RWPE2 (cell line): ENCODE results near the gene TPCN2.

ENCODE experiments used
- ATAC-seq: fragments of 200-7000 bp; cut with Tn5 transposase; 3 replicates; pipeline ENCODE4 v1.9.1; 2021; ENCODE audit warnings: low read depth
- DNase-seq: peaks from one replicate; pipeline ENCODE4 v3.0.0-alpha.2; 2020; ENCODE audit warnings: low spot score
- H3K27ac ChIP-seq: fragments of 450-650 bp; 2 replicates; pipeline ENCODE4 v1.5.1; 2017; ENCODE audit warnings: mild to moderate bottlenecking; ENCODE audit not compliant: poor library complexity, severe bottlenecking
- H3K27me3 ChIP-seq: fragments of 250-450 bp; sonication (Bioruptor Pico); 2 replicates; pipeline ENCODE4 v1.5.1; 2021; ENCODE audit warnings: mild to moderate bottlenecking, moderate library complexity; ENCODE audit not compliant: insufficient read depth, poor library complexity, severe bottlenecking
- H3K36me3 ChIP-seq: fragments of 250-450 bp; sonication (Bioruptor Pico); 2 replicates; pipeline ENCODE4 v1.5.1; 2020; ENCODE audit warnings: low read depth, mild to moderate bottlenecking, moderate library complexity
- H3K4me1 ChIP-seq: fragments of 250-450 bp; sonication (Bioruptor Pico); 2 replicates; pipeline ENCODE4 v1.5.1; 2021; ENCODE audit warnings: mild to moderate bottlenecking, moderate library complexity; ENCODE audit not compliant: insufficient read depth, poor library complexity, severe bottlenecking
- H3K4me3 ChIP-seq: fragments of 250-450 bp; sonication (Bioruptor Pico); 2 replicates; pipeline ENCODE4 v1.5.1; 2021; ENCODE audit warnings: mild to moderate bottlenecking, moderate library complexity; ENCODE audit not compliant: severe bottlenecking
- H3K9me3 ChIP-seq: fragments of 250-450 bp; sonication (Bioruptor Pico); 2 replicates; pipeline ENCODE4 v1.5.1; 2021; ENCODE audit warnings: mild to moderate bottlenecking, moderate library complexity; ENCODE audit not compliant: severe bottlenecking
- TF ChIP-seq, protein P1 (sequence below): fragments of 450-650 bp; IDR thresholded peaks from one replicate; pipeline ENCODE4 v1.5.1; 2017; ENCODE audit warnings: mild to moderate bottlenecking, moderate library complexity; ENCODE audit not compliant: poor library complexity, severe bottlenecking

The TPCN2 gene

DNA sequence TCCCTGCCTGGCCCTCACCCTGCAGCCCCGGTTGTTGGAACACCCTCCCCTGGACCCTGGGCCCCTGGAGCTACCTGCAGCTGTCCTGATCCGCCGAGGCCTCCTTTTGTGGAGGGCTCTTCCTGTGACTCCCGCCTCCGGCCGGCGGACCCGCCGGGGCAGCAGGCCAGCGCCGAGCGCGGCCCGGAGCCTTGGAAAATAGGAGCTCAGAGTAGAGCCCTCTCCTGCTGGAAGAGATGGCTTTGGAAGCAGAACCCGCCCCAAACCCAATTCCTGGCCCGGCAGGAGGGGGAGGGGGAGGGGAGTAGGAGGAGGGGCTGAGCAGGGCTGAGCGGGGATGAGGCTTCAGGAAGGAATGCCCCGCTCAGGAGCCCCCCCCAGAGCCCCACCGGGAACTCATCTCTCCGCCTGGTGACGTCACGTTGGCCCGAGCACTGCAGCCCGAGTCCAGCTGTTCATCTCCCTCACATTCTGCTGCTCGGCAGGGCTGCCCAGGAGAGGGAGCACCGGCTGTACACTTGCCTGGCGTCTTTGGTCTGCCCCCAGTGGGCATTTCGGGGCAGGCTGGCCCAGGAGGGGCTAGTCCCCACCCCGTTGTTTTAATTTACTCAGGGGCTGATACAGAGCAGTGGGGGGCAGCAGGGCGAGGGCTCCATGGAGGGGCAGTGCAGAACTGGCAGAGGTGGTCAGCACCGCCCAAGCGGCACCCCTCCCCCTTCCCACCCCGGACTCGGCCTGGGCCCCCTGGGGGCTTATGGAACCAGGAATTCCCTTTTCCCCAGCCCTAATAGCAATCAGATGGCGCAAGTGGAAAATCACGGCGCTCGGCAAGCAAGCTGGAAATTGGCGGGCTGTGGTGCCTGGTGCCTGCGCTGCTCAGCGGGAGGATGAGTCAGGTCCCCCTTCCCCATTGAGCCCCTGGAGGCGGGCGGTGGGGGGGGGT lies 35.5 kb upstream of the TPCN2 start, which contains the start of gene MRGPRF:
Gene MRGPRF (minus strand): TSS at position 238 of the 943 bp plus-strand sequence. CDS start 3,345 bp downstream, outside the sequence.
- TF ChIP-seq, protein P1, sequence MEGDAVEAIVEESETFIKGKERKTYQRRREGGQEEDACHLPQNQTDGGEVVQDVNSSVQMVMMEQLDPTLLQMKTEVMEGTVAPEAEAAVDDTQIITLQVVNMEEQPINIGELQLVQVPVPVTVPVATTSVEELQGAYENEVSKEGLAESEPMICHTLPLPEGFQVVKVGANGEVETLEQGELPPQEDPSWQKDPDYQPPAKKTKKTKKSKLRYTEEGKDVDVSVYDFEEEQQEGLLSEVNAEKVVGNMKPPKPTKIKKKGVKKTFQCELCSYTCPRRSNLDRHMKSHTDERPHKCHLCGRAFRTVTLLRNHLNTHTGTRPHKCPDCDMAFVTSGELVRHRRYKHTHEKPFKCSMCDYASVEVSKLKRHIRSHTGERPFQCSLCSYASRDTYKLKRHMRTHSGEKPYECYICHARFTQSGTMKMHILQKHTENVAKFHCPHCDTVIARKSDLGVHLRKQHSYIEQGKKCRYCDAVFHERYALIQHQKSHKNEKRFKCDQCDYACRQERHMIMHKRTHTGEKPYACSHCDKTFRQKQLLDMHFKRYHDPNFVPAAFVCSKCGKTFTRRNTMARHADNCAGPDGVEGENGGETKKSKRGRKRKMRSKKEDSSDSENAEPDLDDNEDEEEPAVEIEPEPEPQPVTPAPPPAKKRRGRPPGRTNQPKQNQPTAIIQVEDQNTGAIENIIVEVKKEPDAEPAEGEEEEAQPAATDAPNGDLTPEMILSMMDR, result peak; percentile 17
- H3K4me3 ChIP-seq, result no peak within 1 kb of the TSS
- no peak within 1 kb of the TSS for H3K27ac ChIP-seq
- ATAC-seq (no peak), DNase-seq (no peak)
- H3K27me3 ChIP-seq, result no peaks in the 10 kb centered on the region
- peaks cover 26% of the 10 kb centered on the region for H3K4me1 ChIP-seq
- no peaks in the 10 kb centered on the region for H3K9me3 ChIP-seq
- no peaks in the 10 kb centered on the region for H3K36me3 ChIP-seq

- peaks cover 17% of the 10 kb centered on the region for H3K4me1 ChIP-seq
- H3K9me3 ChIP-seq, result no peaks in the 10 kb centered on the region
- no peaks in the 10 kb centered on the region for H3K36me3 ChIP-seq
- ATAC-seq, result no peak
- DNase-seq, result no peak
- TF ChIP-seq, protein P1, result no peak
- H3K27me3 ChIP-seq, result no peaks in the 10 kb centered on the region
- no peak overlapping the region for H3K4me3 ChIP-seq
- no peak overlapping the region for H3K27ac ChIP-seq
These were observed 34.5 kb upstream of the TPCN2 start for GRCh38 chr11:69014084-69014851.

- Histone ChIP-seq H3K9me3 (no peaks in the 10 kb centered on the region), H3K27me3 (no peaks in the 10 kb centered on the region), H3K36me3 (no peaks in the 10 kb centered on the region), H3K4me3 (no peak overlapping the region), H3K27ac (no peak overlapping the region), H3K4me1 (peaks cover 10% of the 10 kb centered on the region)
- TF ChIP-seq, protein P1, result no peak
- ATAC-seq (no peak), DNase-seq (no peak)
These were observed 33.7 kb upstream of the TPCN2 start for GRCh38 chr11:69014898-69015549.

DNA sequence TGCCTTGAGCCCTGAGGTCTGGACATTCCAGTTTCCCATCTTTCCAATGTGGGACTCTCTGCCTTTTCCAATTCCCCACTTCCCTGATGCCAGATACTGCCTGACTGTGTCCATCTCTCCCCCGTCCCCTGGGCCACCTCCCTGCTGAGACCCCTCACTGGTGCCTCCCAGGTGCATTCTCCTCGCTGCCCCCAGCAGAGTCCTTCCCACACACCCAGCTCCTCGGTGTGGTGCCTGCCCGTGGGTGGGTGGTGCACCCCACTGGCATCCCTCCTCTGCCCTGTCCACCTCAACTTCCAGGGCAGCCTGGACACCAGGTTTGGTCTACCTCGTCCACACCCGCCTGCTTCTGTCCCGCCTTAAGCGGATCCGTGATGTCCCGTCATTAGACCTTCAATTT lies 30.8 kb upstream of the TPCN2 start:
- H3K27ac ChIP-seq, result no peak overlapping the region
- no peaks in the 10 kb centered on the region for H3K27me3 ChIP-seq
- no peak for ATAC-seq
- DNase-seq, result no peak
- TF ChIP-seq, protein P1, result no peak
- H3K4me3 ChIP-seq, result no peak overlapping the region
- no peaks in the 10 kb centered on the region for H3K4me1 ChIP-seq
- H3K9me3 ChIP-seq, result no peaks in the 10 kb centered on the region
- H3K36me3 ChIP-seq, result no peaks in the 10 kb centered on the region
